ENCODE data around the gene PDE8B.

Gene PDE8B

GRCh38 chr5:77282337-77283027, 72.0 kb downstream of the PDE8B start:
- Histone ChIP-seq H3K4me3 (ENCODE audit: low read depth, low read length) (no peak overlapping the region), H3K36me3 (replicated peaks) (no peaks in the 10 kb centered on the region), H3K27ac (no peak overlapping the region), H3K27me3 (replicated peaks) (no peaks in the 10 kb centered on the region)
- TF ChIP-seq CTCF (IDR thresholded peaks at IDR 0.05; ENCODE audit: low read depth, low read length, missing control alignments), result peak; percentile 43
- in situ Hi-C loops (cut with HindIII; ENCODE audit: low pct_ligation_motif_present, low sequenced_read_pairs), result no loop called here
- peak; percentile 34 for DNase-seq

GRCh38 chr5:77285251-77285841, 74.9 kb downstream of the PDE8B start:
- in situ Hi-C loops (cut with HindIII; ENCODE audit: low pct_ligation_motif_present, low sequenced_read_pairs), result no loop called here
- Histone ChIP-seq H3K27ac (no peak overlapping the region), H3K27me3 (replicated peaks) (no peaks in the 10 kb centered on the region), H3K36me3 (replicated peaks) (no peaks in the 10 kb centered on the region), H3K4me3 (ENCODE audit: low read depth, low read length) (no peak overlapping the region)
- no peak for TF ChIP-seq CTCF (IDR thresholded peaks at IDR 0.05; ENCODE audit: low read depth, low read length, missing control alignments)
- no peak for DNase-seq

- H3K36me3 ChIP-seq (replicated peaks), result no peaks in the 10 kb centered on the region
- H3K27ac ChIP-seq, result peak overlapping the region; percentile 51
- H3K27me3 ChIP-seq (replicated peaks), result no peaks in the 10 kb centered on the region
- TF ChIP-seq CTCF (IDR thresholded peaks at IDR 0.05; ENCODE audit: low read depth, low read length, missing control alignments), result no peak
- in situ Hi-C loops (cut with HindIII; ENCODE audit: low pct_ligation_motif_present, low sequenced_read_pairs), result no loop called here
- no peak overlapping the region for H3K4me3 ChIP-seq (ENCODE audit: low read depth, low read length)
- peak; percentile 60 for DNase-seq
These were observed 81.7 kb downstream of the PDE8B start for GRCh38 chr5:77292026-77292757.

GRCh38 chr5:77294185-77294584, 83.7 kb downstream of the PDE8B start:
- TF ChIP-seq CTCF (IDR thresholded peaks at IDR 0.05; ENCODE audit: low read depth, low read length, missing control alignments), result no peak
- H3K4me3 ChIP-seq (ENCODE audit: low read depth, low read length), result no peak overlapping the region
- H3K36me3 ChIP-seq (replicated peaks), result no peaks in the 10 kb centered on the region
- H3K27ac ChIP-seq, result no peak overlapping the region
- DNase-seq, result no peak
- no peaks in the 10 kb centered on the region for H3K27me3 ChIP-seq (replicated peaks)
- in situ Hi-C loops (cut with HindIII; ENCODE audit: low pct_ligation_motif_present, low sequenced_read_pairs), result no loop called here

- in situ Hi-C loops (cut with HindIII; ENCODE audit: low pct_ligation_motif_present, low sequenced_read_pairs), result no loop called here
- TF ChIP-seq CTCF (IDR thresholded peaks at IDR 0.05; ENCODE audit: low read depth, low read length, missing control alignments), result no peak
- Histone ChIP-seq H3K27ac (no peak overlapping the region), H3K27me3 (replicated peaks) (no peaks in the 10 kb centered on the region), H3K4me3 (ENCODE audit: low read depth, low read length) (no peak overlapping the region), H3K36me3 (replicated peaks) (no peaks in the 10 kb centered on the region)
- DNase-seq, result no peak
These were observed 85.4 kb downstream of the PDE8B start for GRCh38 chr5:77295863-77296378.

Measured in brain microvascular endothelial cell (primary cell).